DND-41 (cell line): ENCODE results near the gene STK32B.

Experiments used
- CTCF ChIP-seq: IDR thresholded peaks from 2 replicates; pipeline ENCODE4 v1.5.1; 2012; ENCODE audit warnings: borderline replicate concordance, low read length, moderate library complexity, mild to moderate bottlenecking; ENCODE audit not compliant: poor library complexity, severe bottlenecking; ENCODE audit errors: extremely low read depth
- EZH2 ChIP-seq: IDR thresholded peaks from 3 replicates; pipeline ENCODE4 v1.6.1; 2012; ENCODE audit warnings: borderline replicate concordance, low read depth, mild to moderate bottlenecking, moderate library complexity, low read length, inconsistent platforms; ENCODE audit not compliant: severe bottlenecking

- TF ChIP-seq CTCF: no peak
- no peak for TF ChIP-seq EZH2
These were observed 271.0 kb downstream of the STK32B start for GRCh38 chr4:5322321-5322720.
